Measurements from ENCODE around the gene CCDC82. TPM values are rescaled to one million over a fixed set of nuclear protein-coding genes. Genes with fewer than 3 reads are reported as not detected.

CCDC82 gene
- total RNA-seq, 1 experiment from 2014 or later = 25.3 TPM

DNA sequence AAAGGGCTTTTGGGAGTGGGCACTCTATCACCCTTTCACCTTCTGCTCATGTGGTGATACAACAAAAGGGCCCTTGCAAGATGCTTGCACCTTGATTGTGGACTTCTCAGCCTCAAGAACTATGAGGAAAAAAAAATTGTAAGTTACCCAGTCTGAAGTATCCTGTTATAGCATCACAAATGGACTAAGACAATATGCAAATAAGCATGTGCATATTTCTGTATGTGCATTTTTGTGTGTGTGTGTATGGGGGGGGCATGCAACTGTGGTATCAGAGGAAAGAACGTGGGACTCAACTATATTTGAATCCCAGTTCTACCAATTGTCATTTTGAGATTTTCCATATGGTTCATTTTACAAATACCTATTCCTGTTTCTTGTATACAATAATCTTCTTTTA, 11.0 kb upstream of the CCDC82 start:
- no peaks in the 10 kb centered on the region for H3K27me3 ChIP-seq (ENCODE audit: control insufficient read depth, insufficient read depth, low read length)
- in situ Hi-C loops (cut with HindIII; ENCODE audit: low pct_unique_long_range_greater_than_20kb, low sequenced_read_pairs) = no loop called here
- ChIA-PET CTCF (no interaction called here), POLR2A (interaction anchor here (0.7 kb wide), 1 partner anchor 339 kb away, joined by 3 read pairs; no protein-coding TSS in a partner anchor)
- no peaks in the 10 kb centered on the region for H3K9me3 ChIP-seq (ENCODE audit: control insufficient read depth, insufficient read depth, low read depth, low read length)
- H3K4me1 ChIP-seq (ENCODE audit: control insufficient read depth, insufficient read depth, low read length) = no peaks in the 10 kb centered on the region
- H3K27ac ChIP-seq (ENCODE audit: low read length) = no peak overlapping the region
- intact Hi-C loops (cut with micrococcal nuclease; ENCODE audit: unreplicated experiment) = no loop called here
- no peak overlapping the region for H3K4me3 ChIP-seq (ENCODE audit: low read depth in 2 of 2, low read length in 2 of 2)
- no TSS peak for BruUV-seq (replicated peaks)
- DNase-seq (ENCODE audit: low read depth, low spot score) (no peak), ATAC-seq (no peak)
- no peaks in the 10 kb centered on the region for H3K36me3 ChIP-seq (ENCODE audit: control insufficient read depth, insufficient read depth, low read length)
- TF ChIP-seq SIN3A (IDR thresholded peaks at IDR 0.05; ENCODE audit: borderline replicate concordance, insufficient read depth, low read depth, low read length) (no peak), POLR2AphosphoS5 (IDR thresholded peaks at IDR 0.05; ENCODE audit: low read depth, low read length) (no peak), TCF7L2 (IDR thresholded peaks at IDR 0.05; ENCODE audit: low read depth, low read length) (no peak)
- TF ChIP-seq, protein P1, sequence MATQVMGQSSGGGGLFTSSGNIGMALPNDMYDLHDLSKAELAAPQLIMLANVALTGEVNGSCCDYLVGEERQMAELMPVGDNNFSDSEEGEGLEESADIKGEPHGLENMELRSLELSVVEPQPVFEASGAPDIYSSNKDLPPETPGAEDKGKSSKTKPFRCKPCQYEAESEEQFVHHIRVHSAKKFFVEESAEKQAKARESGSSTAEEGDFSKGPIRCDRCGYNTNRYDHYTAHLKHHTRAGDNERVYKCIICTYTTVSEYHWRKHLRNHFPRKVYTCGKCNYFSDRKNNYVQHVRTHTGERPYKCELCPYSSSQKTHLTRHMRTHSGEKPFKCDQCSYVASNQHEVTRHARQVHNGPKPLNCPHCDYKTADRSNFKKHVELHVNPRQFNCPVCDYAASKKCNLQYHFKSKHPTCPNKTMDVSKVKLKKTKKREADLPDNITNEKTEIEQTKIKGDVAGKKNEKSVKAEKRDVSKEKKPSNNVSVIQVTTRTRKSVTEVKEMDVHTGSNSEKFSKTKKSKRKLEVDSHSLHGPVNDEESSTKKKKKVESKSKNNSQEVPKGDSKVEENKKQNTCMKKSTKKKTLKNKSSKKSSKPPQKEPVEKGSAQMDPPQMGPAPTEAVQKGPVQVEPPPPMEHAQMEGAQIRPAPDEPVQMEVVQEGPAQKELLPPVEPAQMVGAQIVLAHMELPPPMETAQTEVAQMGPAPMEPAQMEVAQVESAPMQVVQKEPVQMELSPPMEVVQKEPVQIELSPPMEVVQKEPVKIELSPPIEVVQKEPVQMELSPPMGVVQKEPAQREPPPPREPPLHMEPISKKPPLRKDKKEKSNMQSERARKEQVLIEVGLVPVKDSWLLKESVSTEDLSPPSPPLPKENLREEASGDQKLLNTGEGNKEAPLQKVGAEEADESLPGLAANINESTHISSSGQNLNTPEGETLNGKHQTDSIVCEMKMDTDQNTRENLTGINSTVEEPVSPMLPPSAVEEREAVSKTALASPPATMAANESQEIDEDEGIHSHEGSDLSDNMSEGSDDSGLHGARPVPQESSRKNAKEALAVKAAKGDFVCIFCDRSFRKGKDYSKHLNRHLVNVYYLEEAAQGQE (IDR thresholded peaks at IDR 0.05; ENCODE audit: insufficient read depth in 1 of 2, low read depth in 2 of 2, low read length in 1 of 2) = no peak

DNA sequence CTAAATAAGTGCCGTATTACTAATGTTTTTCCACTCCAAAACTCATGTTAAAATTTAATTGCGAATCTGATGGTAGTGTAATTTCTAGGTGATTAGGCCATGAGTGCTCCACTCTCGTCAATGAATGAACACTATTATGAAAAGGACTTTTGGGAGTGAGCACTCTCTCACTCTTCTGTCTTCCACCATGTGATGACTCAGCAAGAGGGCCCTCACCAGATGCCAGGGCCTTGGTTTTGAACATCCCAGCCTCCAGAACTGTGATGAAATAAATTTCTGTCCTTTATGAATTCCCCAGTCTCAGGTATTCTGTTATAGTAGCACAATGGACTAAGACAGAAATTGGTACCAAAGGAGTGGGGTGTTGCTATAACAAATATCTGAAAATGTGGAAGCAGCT, 8.2 kb upstream of the CCDC82 start:
- POLR2A ChIA-PET = no interaction called here
- BruUV-seq (replicated peaks) = no TSS peak
- in situ Hi-C loops (cut with HindIII; ENCODE audit: low pct_unique_long_range_greater_than_20kb, low sequenced_read_pairs) = no loop called here

More for the DNA sequence above, 8.2 kb upstream of the CCDC82 start:
- ATAC-seq = no peak
- intact Hi-C loops (cut with micrococcal nuclease; ENCODE audit: unreplicated experiment) = loop anchor here (10.0 kb wide), 2 partner anchors 343 to 563 kb away; no protein-coding TSS in a partner anchor
- Histone ChIP-seq H3K27me3 (ENCODE audit: control insufficient read depth, insufficient read depth, low read length) (no peaks in the 10 kb centered on the region), H3K27ac (ENCODE audit: low read length) (no peak overlapping the region), H3K9me3 (ENCODE audit: control insufficient read depth, insufficient read depth, low read depth, low read length) (no peaks in the 10 kb centered on the region), H3K4me1 (ENCODE audit: control insufficient read depth, insufficient read depth, low read length) (no peaks in the 10 kb centered on the region), H3K36me3 (ENCODE audit: control insufficient read depth, insufficient read depth, low read length) (no peaks in the 10 kb centered on the region), H3K4me3 (ENCODE audit: low read depth in 2 of 2, low read length in 2 of 2) (no peak overlapping the region)
- TF ChIP-seq POLR2AphosphoS5 (IDR thresholded peaks at IDR 0.05; ENCODE audit: low read depth, low read length) = no peak
- TF ChIP-seq, protein P2, sequence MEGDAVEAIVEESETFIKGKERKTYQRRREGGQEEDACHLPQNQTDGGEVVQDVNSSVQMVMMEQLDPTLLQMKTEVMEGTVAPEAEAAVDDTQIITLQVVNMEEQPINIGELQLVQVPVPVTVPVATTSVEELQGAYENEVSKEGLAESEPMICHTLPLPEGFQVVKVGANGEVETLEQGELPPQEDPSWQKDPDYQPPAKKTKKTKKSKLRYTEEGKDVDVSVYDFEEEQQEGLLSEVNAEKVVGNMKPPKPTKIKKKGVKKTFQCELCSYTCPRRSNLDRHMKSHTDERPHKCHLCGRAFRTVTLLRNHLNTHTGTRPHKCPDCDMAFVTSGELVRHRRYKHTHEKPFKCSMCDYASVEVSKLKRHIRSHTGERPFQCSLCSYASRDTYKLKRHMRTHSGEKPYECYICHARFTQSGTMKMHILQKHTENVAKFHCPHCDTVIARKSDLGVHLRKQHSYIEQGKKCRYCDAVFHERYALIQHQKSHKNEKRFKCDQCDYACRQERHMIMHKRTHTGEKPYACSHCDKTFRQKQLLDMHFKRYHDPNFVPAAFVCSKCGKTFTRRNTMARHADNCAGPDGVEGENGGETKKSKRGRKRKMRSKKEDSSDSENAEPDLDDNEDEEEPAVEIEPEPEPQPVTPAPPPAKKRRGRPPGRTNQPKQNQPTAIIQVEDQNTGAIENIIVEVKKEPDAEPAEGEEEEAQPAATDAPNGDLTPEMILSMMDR (IDR thresholded peaks at IDR 0.05) = no peak
- TF ChIP-seq TCF7L2 (IDR thresholded peaks at IDR 0.05; ENCODE audit: low read depth, low read length) = no peak
- TF ChIP-seq SIN3A (IDR thresholded peaks at IDR 0.05; ENCODE audit: borderline replicate concordance, insufficient read depth, low read depth, low read length) = no peak
- TF ChIP-seq, protein P1 (IDR thresholded peaks at IDR 0.05; ENCODE audit: insufficient read depth in 1 of 2, low read depth in 2 of 2, low read length in 1 of 2) = no peak
- DNase-seq (ENCODE audit: low read depth, low spot score) = no peak
- CTCF ChIA-PET = no interaction called here

Measured in Panc1 (cell line).